K562 (cell line): Measurements from ENCODE around the gene APOO. TPM values are rescaled to one million over a fixed set of nuclear protein-coding genes. Genes with fewer than 3 reads are reported as not detected.

Experiments
- ATF1 ChIP-seq, 2 experiments: fragments of 450-650 bp in 1 of 2; IDR thresholded peaks; 2 replicates each; pipeline ENCODE4 v1.6.1; 2016; ENCODE audit warnings: missing compliant biosample characterization in 1 of 2, missing genetic modification characterization in 1 of 2
- ATF2 ChIP-seq: sonication (generic); formaldehyde crosslinking; IDR thresholded peaks from 2 replicates; pipeline ENCODE4 v1.8.1; 2022; ENCODE audit warnings: missing genetic modification reagents
- CBX3 ChIP-seq, 2 experiments: IDR thresholded peaks; 1 replicate in 1 of 2; 2 replicates in 1 of 2; pipeline ENCODE4 v1.6.1; 2012; ENCODE audit warnings: inconsistent platforms in 2 of 2, low read length in 2 of 2, borderline replicate concordance in 1 of 2, control low read depth in 1 of 2
- CTCF ChIP-seq, 3 experiments: IDR thresholded peaks in 2 of 3; conservative IDR thresholded peaks in 1 of 3; 2 replicates each; pipeline ENCODE4 v1.5.1; 2011 to 2012; ENCODE audit warnings: low read length in 3 of 3, mild to moderate bottlenecking in 3 of 3, control low read depth in 2 of 3, improper control_type of control experiment in 1 of 3, inconsistent platforms in 1 of 3, low read depth in 1 of 3, mixed read lengths in 1 of 3, moderate library complexity in 1 of 3; ENCODE audit not compliant: insufficient read depth in 2 of 3
- HDAC2 ChIP-seq: fragments of 450-650 bp; IDR thresholded peaks from 2 replicates; pipeline ENCODE4 v1.6.1; 2016; ENCODE audit warnings: mild to moderate bottlenecking
- HDAC3 ChIP-seq: fragments of 450-650 bp; IDR thresholded peaks from 2 replicates; pipeline ENCODE4 v1.6.1; 2018; ENCODE audit warnings: borderline replicate concordance, mild to moderate bottlenecking, moderate library complexity; ENCODE audit not compliant: partially characterized antibody
- HOMEZ ChIP-seq: fragments of 250-450 bp; sonication (Bioruptor Pico); IDR thresholded peaks from 2 replicates; pipeline ENCODE4 v1.4.0; 2020; ENCODE audit warnings: mild to moderate bottlenecking, moderate library complexity
- NBN ChIP-seq: fragments of 450-650 bp; IDR thresholded peaks from 2 replicates; pipeline ENCODE4 v1.6.1; 2016; ENCODE audit warnings: low read depth, mild to moderate bottlenecking
- RBM25 ChIP-seq: fragments of 200-400 bp; formaldehyde crosslinking; IDR thresholded peaks from 2 replicates; pipeline ENCODE4 v1.6.1; 2018; ENCODE audit warnings: low read length, low read depth, moderate library complexity; ENCODE audit not compliant: severe bottlenecking
- RERE ChIP-seq: sonication (generic); formaldehyde crosslinking; IDR thresholded peaks from 2 replicates; pipeline ENCODE4 v1.8.0; 2023; ENCODE audit warnings: missing genetic modification reagents, mild to moderate bottlenecking, borderline replicate concordance
- SMAD3 ChIP-seq: fragments of 450-650 bp; formaldehyde crosslinking; conservative IDR thresholded peaks from 2 replicates; pipeline ENCODE4 v1.4.0; 2020; ENCODE audit warnings: mild to moderate bottlenecking
- SREBF1 ChIP-seq: fragments of 150-350 bp; IDR thresholded peaks from 2 replicates; pipeline ENCODE4 v1.6.1; 2014; ENCODE audit warnings: antibody characterized with exemption, low read depth, low read length, borderline replicate concordance
- ZNF512 ChIP-seq: IDR thresholded peaks from 2 replicates; pipeline ENCODE4 v1.6.1; 2016; ENCODE audit warnings: missing genetic modification characterization, missing compliant biosample characterization
- ZNF75A ChIP-seq: fragments of 450-650 bp; formaldehyde crosslinking; IDR thresholded peaks from 2 replicates; pipeline ENCODE4 v1.4.0; 2020; ENCODE audit warnings: mild to moderate bottlenecking
- polyA plus RNA-seq, 8 experiments: library from polyadenylated mRNA; depleted of rRNA in 4 of 8; stranded (reverse) in 5 of 8; unstranded in 3 of 8; fragments of >200 nt; fragmentation: Nextera tagmentation in 2 of 8; fragmentation: Illumina TruSeq in 1 of 8; extraction: Ambion mirVana in 2 of 8; extraction: Trizol in 1 of 8; gene quantifications; 2 replicates each; pipeline versions ENCODE4 v1.2.1 to v1.2.3, GENCODE V29; 2011 to 2014; ENCODE audit warnings: inconsistent platforms in 1 of 8, missing spikeins in 1 of 8
- total RNA-seq, 7 experiments: library from RNA; depleted of rRNA in 6 of 7; stranded (reverse); fragments of >200 nt in 6 of 7; fragmentation: Illumina TruSeq in 2 of 7; extraction: Trizol in 2 of 7; gene quantifications; 2 replicates each; pipeline versions ENCODE4 v1.2.1 to v1.2.3, GENCODE V29; 2011 to 2021; ENCODE audit warnings: low replicate concordance in 1 of 7

APOO gene
- total and polyA plus RNA-seq, 9 of the 15 experiments (the other 6 are each of a cell fraction or from before 2014, with no cell fraction given), result 37.3 to 76.4 (median 60.8) TPM

GRCh38 chrX:23908219-23909004, 674 bp upstream of the APOO start (continued):
- no peak for TF ChIP-seq RERE (CRISPR knock-in tag)
- 0 out of 2 replicates have a peak, but pooled peaks have one; percentile 30 for TF ChIP-seq HOMEZ (CRISPR knock-in tag)
- TF ChIP-seq CBX3 (IDR thresholded peaks at IDR 0.05; ENCODE audit: borderline replicate concordance in 1 of 2, low read length in 2 of 2), result peak in 1 of 2 experiments; percentile 10; a peak in 1 of 3 replicates
- no peak for TF ChIP-seq ZNF75A (CRISPR knock-in tag)
- peak; percentile 43 for TF ChIP-seq HDAC3
- no peak for TF ChIP-seq ATF1 (CRISPR knock-in tag; IDR thresholded peaks at IDR 0.05)
- peak; percentile 7; the same call in 1 of the 2 replicates for TF ChIP-seq ATF1 (tag; IDR thresholded peaks at IDR 0.05)
- no peak for TF ChIP-seq ZNF512 (tag)
- TF ChIP-seq SREBF1, result no peak
- TF ChIP-seq CTCF (IDR thresholded peaks at IDR 0.05 in 2 of 3, conservative IDR thresholded peaks at IDR 0.05 in 1 of 3; ENCODE audit: insufficient read depth in 2 of 3, low read depth in 1 of 3, low read length in 3 of 3), result peak; percentile 54 to 59 (median 58); a peak in 5 of 6 replicates
- TF ChIP-seq SMAD3, result no peak
- TF ChIP-seq NBN, result no peak
- peak; percentile 97 for TF ChIP-seq RBM25
- TF ChIP-seq HDAC2, result peak; percentile 92; the same call in 1 of the 2 replicates
- TF ChIP-seq ATF2, result no peak
